WI38 (cell line): ENCODE results near the gene PARD3B.

Experiments used
- H3K4me3 ChIP-seq: 2 replicates; pipeline ENCODE4 v1.5.1; 2011; ENCODE audit warnings: low read depth, mild to moderate bottlenecking, control low read depth, low read length
- CTCF ChIP-seq: IDR thresholded peaks from 2 replicates; pipeline ENCODE4 v1.5.1; 2012; ENCODE audit warnings: low read depth, mild to moderate bottlenecking, control low read depth, low read length

PARD3B gene

DNA sequence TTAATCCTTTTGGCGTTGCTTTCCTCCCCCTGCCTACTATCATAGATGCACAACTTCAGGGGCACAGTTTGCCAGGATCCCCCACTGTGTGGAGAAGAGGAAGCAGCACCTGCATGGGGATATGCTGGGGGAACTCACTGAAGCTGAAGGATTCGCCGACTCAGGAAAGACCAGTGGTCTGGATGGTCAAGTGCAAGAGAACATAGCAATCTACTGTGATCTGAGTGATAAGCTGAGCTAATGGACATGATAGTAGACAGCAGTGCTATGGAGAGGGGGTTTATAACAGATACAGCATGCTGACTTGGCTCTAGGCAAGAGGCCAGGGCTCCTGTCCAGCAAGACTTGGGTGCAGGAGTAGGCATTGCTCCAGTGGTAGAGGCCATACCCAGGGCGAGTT is 1012.6 kb downstream of the PARD3B start:
- TF ChIP-seq CTCF, result no peak
- H3K4me3 ChIP-seq, result no peak overlapping the region

GRCh38 chr2:205561441-205561840 is 1016.2 kb downstream of the PARD3B start:
- no peak overlapping the region for H3K4me3 ChIP-seq
- no peak for TF ChIP-seq CTCF

DNA sequence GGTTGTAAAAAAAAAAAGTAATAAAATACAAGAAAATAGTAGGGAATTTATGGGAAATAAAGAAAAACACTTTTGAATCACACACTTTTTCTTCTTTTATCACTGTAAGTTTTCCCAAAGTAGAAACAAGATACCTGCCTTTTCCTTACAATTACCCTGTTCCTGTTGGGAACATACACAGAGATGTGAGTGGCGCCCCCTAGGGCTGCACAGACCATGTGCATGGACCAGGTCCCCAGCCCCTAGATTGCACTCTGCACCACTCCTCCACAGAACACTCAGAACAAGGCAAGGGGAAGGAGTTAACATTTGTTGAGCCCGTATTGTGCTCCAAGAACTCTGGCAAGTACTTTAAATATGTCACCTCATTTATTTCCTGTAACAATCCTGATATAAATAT is 1018.4 kb downstream of the PARD3B start:
- H3K4me3 ChIP-seq, result no peak overlapping the region
- 0 out of 2 replicates have a peak, but pooled peaks have one; percentile 13 for TF ChIP-seq CTCF

- H3K4me3 ChIP-seq, result no peak overlapping the region
These were observed 1019.3 kb downstream of the PARD3B start for GRCh38 chr2:205564346-205565141.

DNA sequence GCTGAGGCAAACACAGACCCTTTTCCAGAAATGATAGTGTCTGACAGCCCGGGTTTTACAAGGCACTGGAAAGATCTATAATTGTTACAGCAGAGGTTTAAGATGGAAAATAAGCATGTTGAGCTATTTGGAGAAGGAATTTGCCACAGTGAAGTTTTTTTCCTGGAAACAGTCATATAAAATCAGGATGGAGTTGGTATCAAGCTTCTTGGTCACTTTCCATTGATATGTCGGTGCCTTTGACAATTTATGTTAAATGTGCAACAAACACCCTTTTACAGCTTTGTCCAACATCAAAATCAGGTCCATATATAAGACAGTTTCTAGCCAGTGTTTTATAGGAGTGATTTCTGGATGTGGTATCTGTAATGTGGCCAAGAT is 1019.9 kb downstream of the PARD3B start:
- no peak for TF ChIP-seq CTCF
- H3K4me3 ChIP-seq, result no peak overlapping the region

More at GRCh38 chr2:205564346-205565141, 1019.3 kb downstream of the PARD3B start:
- peak; percentile 9; the same call in 1 of the 2 replicates for TF ChIP-seq CTCF

- TF ChIP-seq CTCF, result no peak
- H3K4me3 ChIP-seq, result no peak overlapping the region
These were observed 1021.4 kb downstream of the PARD3B start for GRCh38 chr2:205566606-205567168.

DNA sequence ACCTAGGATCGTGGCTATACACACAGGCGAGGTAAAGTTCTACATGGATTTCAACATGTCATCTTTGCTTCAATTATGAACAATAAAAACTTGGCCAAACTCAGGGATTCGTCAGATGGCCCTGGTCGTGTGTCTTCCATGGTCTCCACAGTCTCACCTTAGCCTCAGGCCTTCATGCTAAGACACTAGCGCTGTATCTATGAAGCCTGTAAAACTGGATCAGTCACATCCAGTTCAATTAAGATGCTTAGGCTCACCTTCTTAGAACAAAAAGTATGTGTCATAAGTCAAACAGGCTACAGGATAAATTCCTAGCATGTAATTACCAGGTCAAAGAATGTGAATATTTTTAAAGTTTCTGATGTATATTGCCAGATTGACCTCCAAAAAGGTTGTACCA is 1023.3 kb downstream of the PARD3B start:
- no peak overlapping the region for H3K4me3 ChIP-seq
- no peak for TF ChIP-seq CTCF
